ENCODE data around the gene SFXN5.

SFXN5 gene

GRCh38 chr2:72944804-72945449, 126.6 kb downstream of the SFXN5 start:
- ChIA-PET POLR2A (no interaction called here), CTCF (no interaction called here)
- TF ChIP-seq L3MBTL2 (conservative IDR thresholded peaks at IDR 0.05), result no peak
- DNase-seq (ENCODE audit: extremely low spot score), result no peak

- TF ChIP-seq BHLHE40 (IDR thresholded peaks at IDR 0.05; ENCODE audit: borderline replicate concordance), result no peak
- TF ChIP-seq SUZ12 (IDR thresholded peaks at IDR 0.05), result no peak
- no peak for TF ChIP-seq ZNF384 (IDR thresholded peaks at IDR 0.05)
- no peak for TF ChIP-seq ARNT (IDR thresholded peaks at IDR 0.05)
- no peak for TF ChIP-seq HDGF (IDR thresholded peaks at IDR 0.05; ENCODE audit: borderline replicate concordance)
- no peak for TF ChIP-seq PKNOX1 (IDR thresholded peaks at IDR 0.05)
- no peak for TF ChIP-seq LEF1 (IDR thresholded peaks at IDR 0.05; ENCODE audit: borderline replicate concordance)
- TF ChIP-seq TARDBP (IDR thresholded peaks at IDR 0.05), result no peak
- no peak for TF ChIP-seq ELF4 (IDR thresholded peaks at IDR 0.05)
- TF ChIP-seq L3MBTL2 (conservative IDR thresholded peaks at IDR 0.05), result no peak
- no peak for TF ChIP-seq FOXA1 (IDR thresholded peaks at IDR 0.05)
- ChIA-PET CTCF (interaction anchor here (0.6 to 1.0 kb wide), 2 partner anchors 50 to 83 kb away, joined by 3 read pairs; no protein-coding TSS in a partner anchor), POLR2A (no interaction called here)
- DNase-seq (ENCODE audit: extremely low spot score), result no peak
Measured at GRCh38 chr2:72943540-72944395, 127.7 kb downstream of the SFXN5 start.

GRCh38 chr2:72942881-72943418, 128.6 kb downstream of the SFXN5 start:
- POLR2A ChIA-PET, result no interaction called here
- CTCF ChIA-PET, result no interaction called here
- DNase-seq (ENCODE audit: extremely low spot score), result no peak
- TF ChIP-seq TARDBP (IDR thresholded peaks at IDR 0.05), result no peak
- TF ChIP-seq FOXM1 (IDR thresholded peaks at IDR 0.05; ENCODE audit: borderline replicate concordance), result no peak
- TF ChIP-seq ELF4 (IDR thresholded peaks at IDR 0.05), result no peak
- no peak for TF ChIP-seq NFRKB (IDR thresholded peaks at IDR 0.05)
- no peak for TF ChIP-seq FOXA1 (IDR thresholded peaks at IDR 0.05)
- no peak for TF ChIP-seq LEF1 (IDR thresholded peaks at IDR 0.05; ENCODE audit: borderline replicate concordance)
- TF ChIP-seq ARNT (IDR thresholded peaks at IDR 0.05), result no peak
- no peak for TF ChIP-seq PKNOX1 (IDR thresholded peaks at IDR 0.05)
- TF ChIP-seq ZNF384 (IDR thresholded peaks at IDR 0.05), result no peak
- no peak for TF ChIP-seq BHLHE40 (IDR thresholded peaks at IDR 0.05; ENCODE audit: borderline replicate concordance)
- no peak for TF ChIP-seq SUZ12 (IDR thresholded peaks at IDR 0.05)
- TF ChIP-seq CTBP1 (IDR thresholded peaks at IDR 0.05; ENCODE audit: borderline replicate concordance), result no peak
- TF ChIP-seq SP1 (IDR thresholded peaks at IDR 0.05), result no peak
- no peak for TF ChIP-seq HDGF (IDR thresholded peaks at IDR 0.05; ENCODE audit: borderline replicate concordance)
- no peak for TF ChIP-seq FOXK2 (IDR thresholded peaks at IDR 0.05)
- TF ChIP-seq L3MBTL2 (conservative IDR thresholded peaks at IDR 0.05), result no peak

GRCh38 chr2:72942293-72942692, 129.2 kb downstream of the SFXN5 start:
- CTCF ChIA-PET, result no interaction called here
- TF ChIP-seq ELF4 (IDR thresholded peaks at IDR 0.05), result no peak
- TF ChIP-seq FOXK2 (IDR thresholded peaks at IDR 0.05), result no peak
- TF ChIP-seq SUZ12 (IDR thresholded peaks at IDR 0.05), result no peak
- no peak for TF ChIP-seq BHLHE40 (IDR thresholded peaks at IDR 0.05; ENCODE audit: borderline replicate concordance)
- no peak for TF ChIP-seq CTBP1 (IDR thresholded peaks at IDR 0.05; ENCODE audit: borderline replicate concordance)
- no peak for TF ChIP-seq ZNF384 (IDR thresholded peaks at IDR 0.05)
- TF ChIP-seq FOXA1 (IDR thresholded peaks at IDR 0.05), result no peak
- TF ChIP-seq PKNOX1 (IDR thresholded peaks at IDR 0.05), result no peak
- TF ChIP-seq FOXM1 (IDR thresholded peaks at IDR 0.05; ENCODE audit: borderline replicate concordance), result no peak
- no peak for TF ChIP-seq NFRKB (IDR thresholded peaks at IDR 0.05)
- TF ChIP-seq TARDBP (IDR thresholded peaks at IDR 0.05), result no peak
- no peak for TF ChIP-seq L3MBTL2 (conservative IDR thresholded peaks at IDR 0.05)
- no peak for TF ChIP-seq SP1 (IDR thresholded peaks at IDR 0.05)
- no peak for TF ChIP-seq ARNT (IDR thresholded peaks at IDR 0.05)
- no peak for TF ChIP-seq LEF1 (IDR thresholded peaks at IDR 0.05; ENCODE audit: borderline replicate concordance)
- no peak for TF ChIP-seq HDGF (IDR thresholded peaks at IDR 0.05; ENCODE audit: borderline replicate concordance)
- POLR2A ChIA-PET, result no interaction called here
- DNase-seq (ENCODE audit: extremely low spot score), result no peak

GRCh38 chr2:72940786-72941185, 130.7 kb downstream of the SFXN5 start:
- ChIA-PET CTCF (interaction anchor here (2.0 kb wide), 1 partner anchor 33 kb away, joined by 6 read pairs; no protein-coding TSS in a partner anchor), POLR2A (no interaction called here)
- no peak for DNase-seq (ENCODE audit: extremely low spot score)
- TF ChIP-seq ARNT (IDR thresholded peaks at IDR 0.05) (no peak), FOXK2 (IDR thresholded peaks at IDR 0.05) (no peak), L3MBTL2 (conservative IDR thresholded peaks at IDR 0.05) (no peak), FOXM1 (IDR thresholded peaks at IDR 0.05; ENCODE audit: borderline replicate concordance) (no peak), HDGF (IDR thresholded peaks at IDR 0.05; ENCODE audit: borderline replicate concordance) (no peak), ELF4 (IDR thresholded peaks at IDR 0.05) (no peak), SUZ12 (IDR thresholded peaks at IDR 0.05) (no peak)
